ENCODE results near the gene VEGFB. TPM values are rescaled to one million over a fixed set of nuclear protein-coding genes. Genes with fewer than 3 reads are reported as not detected.

Gene VEGFB
- total RNA-seq, 1 donor from 2014 or later, result 2.3 TPM

GRCh38 chr11:64238999-64239398 is 4.6 kb downstream of the VEGFB start:
- peaks cover 27% of the 10 kb centered on the region for H3K4me1 Mint-ChIP-seq
- Histone ChIP-seq H3K9ac (no peak overlapping the region), H3F3A (ENCODE audit: low read depth) (peaks cover 34% of the 10 kb centered on the region), H3K4me1 (peaks cover 4% of the 10 kb centered on the region), H3K4me3 (no peak overlapping the region), H4K20me1 (ENCODE audit: low read depth) (peaks cover 13% of the 10 kb centered on the region), H3K27me3 (peaks cover 14% of the 10 kb centered on the region), H3K79me2 (ENCODE audit: low read depth) (peaks cover 11% of the 10 kb centered on the region), H3K27ac (no peak overlapping the region), H3K4me2 (no peak overlapping the region), H2AFZ (replicated peaks) (no peak overlapping the region), H3K9me3 (ENCODE audit: low read depth) (no peaks in the 10 kb centered on the region), H3K36me3 (no peaks in the 10 kb centered on the region)
- H3K9me3 Mint-ChIP-seq, result no peaks in the 10 kb centered on the region
- peak overlapping the region; percentile 53 for H3K4me3 Mint-ChIP-seq
- no peak for DNase-seq (ENCODE audit: low spot score)
- TF ChIP-seq EZH2 (IDR thresholded peaks at IDR 0.05) (no peak), EZH2phosphoT487 (IDR thresholded peaks at IDR 0.05) (no peak), CTCF (IDR thresholded peaks at IDR 0.05) (no peak)
- H3K27ac Mint-ChIP-seq, result no peak overlapping the region
- H3K36me3 Mint-ChIP-seq, result peaks cover 2% of the 10 kb centered on the region
- H3K27me3 Mint-ChIP-seq (ENCODE audit: insufficient read depth, low read depth), result peaks cover 14% of the 10 kb centered on the region

GRCh38 chr11:64239662-64240434 is 5.5 kb downstream of the VEGFB start:
- peaks cover 33% of the 10 kb centered on the region for H3F3A ChIP-seq (ENCODE audit: low read depth)
- H3K9ac ChIP-seq, result no peak overlapping the region
- H3K79me2 ChIP-seq (ENCODE audit: low read depth), result peaks cover 11% of the 10 kb centered on the region
- peaks cover 13% of the 10 kb centered on the region for H4K20me1 ChIP-seq (ENCODE audit: low read depth)
- Mint-ChIP-seq H3K9me3 (no peaks in the 10 kb centered on the region), H3K27ac (no peak overlapping the region), H3K27me3 (ENCODE audit: insufficient read depth, low read depth) (peaks cover 14% of the 10 kb centered on the region), H3K4me1 (peaks cover 27% of the 10 kb centered on the region), H3K36me3 (peaks cover 2% of the 10 kb centered on the region), H3K4me3 (peak overlapping the region; percentile 89)
- H2AFZ ChIP-seq (replicated peaks), result no peak overlapping the region
- DNase-seq (ENCODE audit: low spot score), result no peak
- H3K9me3 ChIP-seq (ENCODE audit: low read depth), result no peaks in the 10 kb centered on the region
- H3K4me1 ChIP-seq, result peaks cover 4% of the 10 kb centered on the region
- TF ChIP-seq EZH2phosphoT487 (IDR thresholded peaks at IDR 0.05), result no peak
- no peak for TF ChIP-seq EZH2 (IDR thresholded peaks at IDR 0.05)
- TF ChIP-seq CTCF (IDR thresholded peaks at IDR 0.05), result no peak
- peaks cover 10% of the 10 kb centered on the region for H3K27me3 ChIP-seq
- H3K36me3 ChIP-seq, result no peaks in the 10 kb centered on the region
- H3K4me3 ChIP-seq, result peak overlapping the region; percentile 84
- H3K4me2 ChIP-seq, result peak overlapping the region; percentile 76
- H3K27ac ChIP-seq, result peak overlapping the region; percentile 95

- no peaks in the 10 kb centered on the region for H3K9me3 ChIP-seq (ENCODE audit: low read depth)
- H4K20me1 ChIP-seq (ENCODE audit: low read depth), result peaks cover 21% of the 10 kb centered on the region
- Mint-ChIP-seq H3K4me3 (peak within 1 kb of the TSS; percentile 89), H3K4me1 (peaks cover 23% of the 10 kb centered on the region), H3K9me3 (no peaks in the 10 kb centered on the region), H3K36me3 (peaks cover 2% of the 10 kb centered on the region), H3K27ac (peak within 1 kb of the TSS; percentile 69), H3K27me3 (ENCODE audit: insufficient read depth, low read depth) (peaks cover 9% of the 10 kb centered on the region)
- peaks cover 2% of the 10 kb centered on the region for H3K27me3 ChIP-seq
- peak within 1 kb of the TSS; percentile 84 for H3K4me3 ChIP-seq
- peak within 1 kb of the TSS; percentile 65 for H3K9ac ChIP-seq
- H3K4me1 ChIP-seq, result peaks cover 7% of the 10 kb centered on the region
- peak within 1 kb of the TSS; percentile 2 for H2AFZ ChIP-seq (replicated peaks)
- H3F3A ChIP-seq (ENCODE audit: low read depth), result peaks cover 25% of the 10 kb centered on the region
- no peaks in the 10 kb centered on the region for H3K36me3 ChIP-seq
- TF ChIP-seq CTCF (IDR thresholded peaks at IDR 0.05), result no peak
- H3K4me2 ChIP-seq, result peak within 1 kb of the TSS; percentile 81
- peak within 1 kb of the TSS; percentile 95 for H3K27ac ChIP-seq
- peak; percentile 99 for DNase-seq (ENCODE audit: low spot score)
- H3K79me2 ChIP-seq (ENCODE audit: low read depth), result peaks cover 17% of the 10 kb centered on the region
Observed at GRCh38 chr11:64240435-64241240, 6.3 kb downstream of the VEGFB start, which contains the start of gene FKBP2. Gene FKBP2, plus strand, starts transcription at chr11:64241095. Its CDS starts 1,293 bp downstream, at chr11:64242388.
